ENCODE measurements around the gene SUSD4. TPM values are rescaled to one million over a fixed set of nuclear protein-coding genes. Genes with fewer than 3 reads are reported as not detected.

Gene SUSD4
- total and polyA plus RNA-seq, 3 donors from 2014 or later = 13.9 to 17.7 (median 13.9) TPM

- intact Hi-C loops (cut with DNase I; ENCODE audit: low total_unique reads) = no loop called here
- no peak overlapping the region for H3K27ac ChIP-seq
- no peak for DNase-seq
- TF ChIP-seq POLR2A (IDR thresholded peaks at IDR 0.05) (no peak), CTCF (IDR thresholded peaks at IDR 0.05) (no peak)
- H3K4me1 ChIP-seq = no peaks in the 10 kb centered on the region
- no peak overlapping the region for H3K4me3 ChIP-seq
- no peaks in the 10 kb centered on the region for H3K9me3 ChIP-seq
- 81 to 90% methylated on average over 10 of the region's 10 CpGs for WGBS, 2 donors
- no peaks in the 10 kb centered on the region for H3K27me3 ChIP-seq
- H3K36me3 ChIP-seq (ENCODE audit: low read depth, missing control alignments) = no peaks in the 10 kb centered on the region
Observed at GRCh38 chr1:223189903-223190724, 173.9 kb downstream of the SUSD4 start.

- no peak for TF ChIP-seq POLR2A (IDR thresholded peaks at IDR 0.05)
- TF ChIP-seq CTCF (IDR thresholded peaks at IDR 0.05) = no peak
- no peaks in the 10 kb centered on the region for H3K4me1 ChIP-seq
- H3K27ac ChIP-seq = no peak overlapping the region
- DNase-seq = no peak
- H3K36me3 ChIP-seq (ENCODE audit: low read depth, missing control alignments) = no peaks in the 10 kb centered on the region
- H3K9me3 ChIP-seq = no peaks in the 10 kb centered on the region
- no peaks in the 10 kb centered on the region for H3K27me3 ChIP-seq
- WGBS, 2 donors = 70 to 83% methylated on average over 4 of the region's 4 CpGs
- intact Hi-C loops (cut with DNase I; ENCODE audit: low total_unique reads) = no loop called here
- no peak overlapping the region for H3K4me3 ChIP-seq
Observed at GRCh38 chr1:223189525-223189902, 174.5 kb downstream of the SUSD4 start.

- Histone ChIP-seq H3K9me3 (no peaks in the 10 kb centered on the region), H3K27ac (no peak overlapping the region), H3K27me3 (no peaks in the 10 kb centered on the region), H3K4me3 (no peak overlapping the region), H3K4me1 (no peaks in the 10 kb centered on the region), H3K36me3 (ENCODE audit: low read depth, missing control alignments) (no peaks in the 10 kb centered on the region)
- DNase-seq = no peak
- TF ChIP-seq CTCF (IDR thresholded peaks at IDR 0.05) (no peak), POLR2A (IDR thresholded peaks at IDR 0.05) (no peak)
- WGBS, 2 donors = 78 to 88% methylated on average over 5 of the region's 5 CpGs
- intact Hi-C loops (cut with DNase I; ENCODE audit: low total_unique reads) = no loop called here
Observed at GRCh38 chr1:223188618-223189356, 175.2 kb downstream of the SUSD4 start.

- intact Hi-C loops (cut with DNase I; ENCODE audit: low total_unique reads) = no loop called here
- Histone ChIP-seq H3K9me3 (no peaks in the 10 kb centered on the region), H3K27ac (no peak overlapping the region), H3K4me3 (no peak overlapping the region), H3K36me3 (ENCODE audit: low read depth, missing control alignments) (no peaks in the 10 kb centered on the region), H3K27me3 (no peaks in the 10 kb centered on the region), H3K4me1 (no peaks in the 10 kb centered on the region)
- no peak for DNase-seq
- TF ChIP-seq CTCF (IDR thresholded peaks at IDR 0.05) = no peak
- TF ChIP-seq POLR2A (IDR thresholded peaks at IDR 0.05) = no peak
- WGBS, 2 donors = 91 to 94% methylated on average over 3 of the region's 3 CpGs
Observed at GRCh38 chr1:223186800-223187199, 177.2 kb downstream of the SUSD4 start.
